ENCODE data around the gene NR5A2.

GRCh38 chr1:200128944-200129879 is 101.7 kb downstream of the NR5A2 start:
- TF ChIP-seq EZH2 (IDR thresholded peaks at IDR 0.05; ENCODE audit: borderline replicate concordance, low read length): no peak
- TF ChIP-seq CTCF (IDR thresholded peaks at IDR 0.05; ENCODE audit: low read length): no peak

Measured in OCI-LY1 (cell line).